Right lobe of liver (tissue), 4 donors: Measurements from ENCODE around the gene GTPBP2.
"Not testable (repeated sequence)": the region's sequence is repeated elsewhere in the genome, so short reads cannot be mapped to it uniquely, and the experiment has no call there.

Experiments
- POLR2A ChIP-seq: fragments of 450-650 bp; IDR thresholded peaks from one replicate; pipeline ENCODE4 v1.6.1; 2017; ENCODE audit warnings: antibody characterized with exemption, mild to moderate bottlenecking
- TF ChIP-seq, protein P1 (sequence below), 4 donors: fragments of 200-600 bp in 3 of 4; fragments of 450-650 bp in 1 of 4; IDR thresholded peaks; one replicate each; pipeline versions ENCODE4 v1.5.1 to v1.8.0; 2016 to 2022; ENCODE audit warnings: antibody characterized with exemption in 4 of 4, mild to moderate bottlenecking in 2 of 4
- donor health status: DM: no; HTN: no; CAD: no.
- donor health status: DM: no; HTN: no; CAD: no.
- donor health status: DM: no; HTN: yes; CAD: no.

- TF ChIP-seq, protein P1, sequence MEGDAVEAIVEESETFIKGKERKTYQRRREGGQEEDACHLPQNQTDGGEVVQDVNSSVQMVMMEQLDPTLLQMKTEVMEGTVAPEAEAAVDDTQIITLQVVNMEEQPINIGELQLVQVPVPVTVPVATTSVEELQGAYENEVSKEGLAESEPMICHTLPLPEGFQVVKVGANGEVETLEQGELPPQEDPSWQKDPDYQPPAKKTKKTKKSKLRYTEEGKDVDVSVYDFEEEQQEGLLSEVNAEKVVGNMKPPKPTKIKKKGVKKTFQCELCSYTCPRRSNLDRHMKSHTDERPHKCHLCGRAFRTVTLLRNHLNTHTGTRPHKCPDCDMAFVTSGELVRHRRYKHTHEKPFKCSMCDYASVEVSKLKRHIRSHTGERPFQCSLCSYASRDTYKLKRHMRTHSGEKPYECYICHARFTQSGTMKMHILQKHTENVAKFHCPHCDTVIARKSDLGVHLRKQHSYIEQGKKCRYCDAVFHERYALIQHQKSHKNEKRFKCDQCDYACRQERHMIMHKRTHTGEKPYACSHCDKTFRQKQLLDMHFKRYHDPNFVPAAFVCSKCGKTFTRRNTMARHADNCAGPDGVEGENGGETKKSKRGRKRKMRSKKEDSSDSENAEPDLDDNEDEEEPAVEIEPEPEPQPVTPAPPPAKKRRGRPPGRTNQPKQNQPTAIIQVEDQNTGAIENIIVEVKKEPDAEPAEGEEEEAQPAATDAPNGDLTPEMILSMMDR (IDR thresholded peaks at IDR 0.05) = not testable (repeated sequence)
- TF ChIP-seq POLR2A = not testable (repeated sequence)
Observed at GRCh38 chr6:43652822-43653221, 23.8 kb upstream of the GTPBP2 start.
